Measurements from ENCODE around the gene DMBT1. TPM values are rescaled to one million over a fixed set of nuclear protein-coding genes. Genes with fewer than 3 reads are reported as not detected.

The DMBT1 gene
- total and polyA plus RNA-seq, 2 donors from 2014 or later = 0.06 TPM; not detected in 1

- H3K36me3 ChIP-seq (ENCODE audit: control insufficient read depth in 2 of 3, insufficient read depth in 3 of 3, low read length in 3 of 3) = no peaks in the 10 kb centered on the region
- intact Hi-C loops (cut with DNase I) = no loop called here
- no peaks in the 10 kb centered on the region for H3K4me1 ChIP-seq (ENCODE audit: control insufficient read depth in 2 of 3, insufficient read depth in 2 of 3, low read depth in 1 of 3, low read length in 3 of 3)
- no peak overlapping the region for H3K27ac ChIP-seq (ENCODE audit: low read depth in 2 of 2, low read length in 2 of 2)
- no peaks in the 10 kb centered on the region for H3K9me3 ChIP-seq (ENCODE audit: control insufficient read depth in 2 of 3, insufficient read depth in 1 of 3, low read length in 3 of 3)
- TF ChIP-seq CTCF (IDR thresholded peaks at IDR 0.05; ENCODE audit: borderline replicate concordance, extremely low read depth, insufficient read depth) = no peak
- no peak overlapping the region for H3K4me3 ChIP-seq (ENCODE audit: low read length in 3 of 3)
- no peak overlapping the region for H3K9ac ChIP-seq (ENCODE audit: low read length in 3 of 3)
- no peaks in the 10 kb centered on the region for H3K27me3 ChIP-seq (ENCODE audit: control insufficient read depth, insufficient read depth, low read length)
- FAIRE-seq (no peak), DNase-seq (no peak)
These were observed 86.2 kb downstream of the DMBT1 start for GRCh38 chr10:122646511-122647382.

- Histone ChIP-seq H3K4me3 (ENCODE audit: low read length in 3 of 3) (no peak overlapping the region), H3K9ac (ENCODE audit: low read length in 3 of 3) (no peak overlapping the region), H3K9me3 (ENCODE audit: control insufficient read depth in 2 of 3, insufficient read depth in 1 of 3, low read length in 3 of 3) (no peaks in the 10 kb centered on the region), H3K27ac (ENCODE audit: low read depth in 2 of 2, low read length in 2 of 2) (no peak overlapping the region), H3K4me1 (ENCODE audit: control insufficient read depth in 2 of 3, insufficient read depth in 2 of 3, low read depth in 1 of 3, low read length in 3 of 3) (no peaks in the 10 kb centered on the region), H3K36me3 (ENCODE audit: control insufficient read depth in 2 of 3, insufficient read depth in 3 of 3, low read length in 3 of 3) (no peaks in the 10 kb centered on the region), H3K27me3 (ENCODE audit: control insufficient read depth, insufficient read depth, low read length) (no peaks in the 10 kb centered on the region)
- no peak for TF ChIP-seq CTCF (IDR thresholded peaks at IDR 0.05; ENCODE audit: borderline replicate concordance, extremely low read depth, insufficient read depth)
- FAIRE-seq = no peak
- DNase-seq = no peak
- intact Hi-C loops (cut with DNase I) = no loop called here
These were observed 86.9 kb downstream of the DMBT1 start for GRCh38 chr10:122647383-122647968.

GRCh38 chr10:122648599-122649428, 88.3 kb downstream of the DMBT1 start:
- no peaks in the 10 kb centered on the region for H3K36me3 ChIP-seq (ENCODE audit: control insufficient read depth in 2 of 3, insufficient read depth in 3 of 3, low read length in 3 of 3)
- H3K4me1 ChIP-seq (ENCODE audit: control insufficient read depth in 2 of 3, insufficient read depth in 2 of 3, low read depth in 1 of 3, low read length in 3 of 3) = no peaks in the 10 kb centered on the region
- H3K9ac ChIP-seq (ENCODE audit: low read length in 3 of 3) = no peak overlapping the region
- H3K9me3 ChIP-seq (ENCODE audit: control insufficient read depth in 2 of 3, insufficient read depth in 1 of 3, low read length in 3 of 3) = no peaks in the 10 kb centered on the region
- H3K27me3 ChIP-seq (ENCODE audit: control insufficient read depth, insufficient read depth, low read length) = no peaks in the 10 kb centered on the region
- no peak overlapping the region for H3K4me3 ChIP-seq (ENCODE audit: low read length in 3 of 3)
- peak; percentile 69 for TF ChIP-seq CTCF (IDR thresholded peaks at IDR 0.05; ENCODE audit: borderline replicate concordance, extremely low read depth, insufficient read depth)
- H3K27ac ChIP-seq (ENCODE audit: low read depth in 2 of 2, low read length in 2 of 2) = no peak overlapping the region
- intact Hi-C loops (cut with DNase I) = no loop called here
- DNase-seq (peak in 4 of 5 donors; percentile 64 to 79 (median 72)), FAIRE-seq (no peak)
